Measurements from ENCODE around the gene PSORS1C1. TPM values are rescaled to one million over a fixed set of nuclear protein-coding genes. Genes with fewer than 3 reads are reported as not detected.

The PSORS1C1 gene
- total and polyA plus RNA-seq, 4 experiments from 2014 or later = 0.60 TPM; not detected in 3

- CTCF ChIA-PET (ENCODE audit: partially characterized antibody) = interaction anchor here (0.6 to 6.1 kb wide), 10 partner anchors 8 to 364 kb away, joined by 3 to 40 read pairs (median 9); partner anchors contain the start of genes C6orf15 and PSORS1C1
- peak overlapping the region in 1 of 2 donors; percentile 25 for H3K4me3 ChIP-seq (ENCODE audit: low read length in 2 of 2)
- Mint-ChIP-seq H3K4me3 (peak overlapping the region; percentile 58 to 91 (median 76)), H3K4me1 (peaks cover 38 to 58% (median 52%) of the 10 kb centered on the region in 4 donors), H3K36me3 (no peaks in the 10 kb centered on the region), H3K9me3 (no peaks in the 10 kb centered on the region), H3K27ac (peak overlapping the region; percentile 82 to 93 (median 90)), H3K27me3 (no peaks in the 10 kb centered on the region)
- DNase-seq = peak; percentile 43 to 66 (median 57)
- POLR2A ChIA-PET (ENCODE audit: partially characterized antibody) = interaction anchor here (1.0 to 2.9 kb wide), 8 partner anchors 9 to 447 kb away, joined by 3 to 21 read pairs (median 8); partner anchors contain the start of genes DDX39B, PSORS1C1 and VARS2
- intact Hi-C loops (cut with micrococcal nuclease) = loop anchor here (1.0 kb wide), 1 partner anchor 34 kb away; no protein-coding TSS in a partner anchor
- no peaks in the 10 kb centered on the region for H3K9me3 ChIP-seq (ENCODE audit: control insufficient read depth in 1 of 2, low read length in 2 of 2)
- H3K27ac ChIP-seq (ENCODE audit: low read depth, low read length) = peak overlapping the region; percentile 40
- H3K4me1 ChIP-seq (ENCODE audit: insufficient read depth, low read length) = peaks cover 61% of the 10 kb centered on the region
- H3K27me3 ChIP-seq (ENCODE audit: insufficient read depth, low read length) = no peaks in the 10 kb centered on the region
- H3K36me3 ChIP-seq (ENCODE audit: insufficient read depth, low read length) = no peaks in the 10 kb centered on the region
Observed at GRCh38 chr6:31094389-31094881, 20.2 kb upstream of the PSORS1C1 start.

- ChIA-PET POLR2A (ENCODE audit: partially characterized antibody) (interaction anchor here (1.5 kb wide), 1 partner anchor 62 kb away, joined by 3 read pairs; the partner anchor contains the start of genes CCHCR1 and TCF19), CTCF (ENCODE audit: partially characterized antibody) (interaction anchor here (0.7 to 6.1 kb wide), 6 partner anchors 9 to 118 kb away, joined by 3 to 40 read pairs (median 16); partner anchors contain the start of genes C6orf15 and PSORS1C1)
- DNase-seq = no peak
- no peaks in the 10 kb centered on the region for H3K36me3 ChIP-seq (ENCODE audit: insufficient read depth, low read length)
- no peak overlapping the region for H3K27ac ChIP-seq (ENCODE audit: low read depth, low read length)
- H3K9me3 ChIP-seq (ENCODE audit: control insufficient read depth in 1 of 2, low read length in 2 of 2) = no peaks in the 10 kb centered on the region
- Mint-ChIP-seq H3K27ac (peak overlapping the region in 3 of 7 donors; percentile 57 to 91 (median 62)), H3K27me3 (no peaks in the 10 kb centered on the region), H3K9me3 (no peaks in the 10 kb centered on the region), H3K36me3 (no peaks in the 10 kb centered on the region), H3K4me3 (peak overlapping the region in 2 of 8 donors; percentile 38 to 43), H3K4me1 (peaks cover 36 to 56% (median 50%) of the 10 kb centered on the region in 4 donors)
- no peak overlapping the region for H3K4me3 ChIP-seq (ENCODE audit: low read length in 2 of 2)
- H3K4me1 ChIP-seq (ENCODE audit: insufficient read depth, low read length) = peaks cover 58% of the 10 kb centered on the region
- H3K27me3 ChIP-seq (ENCODE audit: insufficient read depth, low read length) = no peaks in the 10 kb centered on the region
- intact Hi-C loops (cut with micrococcal nuclease) = no loop called here
Observed at GRCh38 chr6:31096215-31096614, 18.4 kb upstream of the PSORS1C1 start.

GRCh38 chr6:31096656-31097055 lies 17.9 kb upstream of the PSORS1C1 start:
- peaks cover 36 to 52% (median 46%) of the 10 kb centered on the region in 4 donors for H3K4me1 Mint-ChIP-seq

GRCh38 chr6:31098449-31098938 lies 16.1 kb upstream of the PSORS1C1 start:
- H3K4me1 ChIP-seq (ENCODE audit: insufficient read depth, low read length) = peaks cover 43% of the 10 kb centered on the region
- intact Hi-C loops (cut with micrococcal nuclease) = no loop called here
- Mint-ChIP-seq H3K4me1 (peaks cover 36 to 51% (median 40%) of the 10 kb centered on the region in 4 donors), H3K9me3 (no peaks in the 10 kb centered on the region), H3K4me3 (no peak overlapping the region), H3K27me3 (no peaks in the 10 kb centered on the region), H3K36me3 (no peaks in the 10 kb centered on the region), H3K27ac (no peak overlapping the region)
- ChIA-PET CTCF (ENCODE audit: partially characterized antibody) (interaction anchor here (0.6 to 6.1 kb wide), 2 partner anchors 32 to 505 kb away, joined by 3 to 29 read pairs; no protein-coding TSS in a partner anchor), POLR2A (ENCODE audit: partially characterized antibody) (no interaction called here)
- H3K4me3 ChIP-seq (ENCODE audit: low read length in 2 of 2) = no peak overlapping the region
- H3K27ac ChIP-seq (ENCODE audit: low read depth, low read length) = no peak overlapping the region
- H3K27me3 ChIP-seq (ENCODE audit: insufficient read depth, low read length) = no peaks in the 10 kb centered on the region
- H3K36me3 ChIP-seq (ENCODE audit: insufficient read depth, low read length) = no peaks in the 10 kb centered on the region
- no peak for DNase-seq
- no peaks in the 10 kb centered on the region for H3K9me3 ChIP-seq (ENCODE audit: control insufficient read depth in 1 of 2, low read length in 2 of 2)

More at GRCh38 chr6:31096656-31097055, 17.9 kb upstream of the PSORS1C1 start:
- H3K36me3 Mint-ChIP-seq = no peaks in the 10 kb centered on the region
- no peak overlapping the region for H3K4me3 ChIP-seq (ENCODE audit: low read length in 2 of 2)
- H3K9me3 Mint-ChIP-seq = no peaks in the 10 kb centered on the region
- H3K9me3 ChIP-seq (ENCODE audit: control insufficient read depth in 1 of 2, low read length in 2 of 2) = no peaks in the 10 kb centered on the region
- DNase-seq = no peak
- intact Hi-C loops (cut with micrococcal nuclease) = no loop called here
- H3K27ac ChIP-seq (ENCODE audit: low read depth, low read length) = no peak overlapping the region
- H3K27me3 ChIP-seq (ENCODE audit: insufficient read depth, low read length) = no peaks in the 10 kb centered on the region
- H3K4me3 Mint-ChIP-seq = peak overlapping the region in 3 of 8 donors; percentile 15 to 43 (median 32)
- H3K4me1 ChIP-seq (ENCODE audit: insufficient read depth, low read length) = peaks cover 53% of the 10 kb centered on the region
- H3K36me3 ChIP-seq (ENCODE audit: insufficient read depth, low read length) = no peaks in the 10 kb centered on the region
- ChIA-PET CTCF (ENCODE audit: partially characterized antibody) (interaction anchor here (1.3 to 6.1 kb wide), 5 partner anchors 9 to 34 kb away, joined by 4 to 40 read pairs (median 17); partner anchors contain the start of genes C6orf15 and PSORS1C1), POLR2A (ENCODE audit: partially characterized antibody) (interaction anchor here (1.5 to 1.6 kb wide), 2 partner anchors 15 to 61 kb away, joined by 3 read pairs; partner anchors contain the start of genes CCHCR1 and TCF19)
- peak overlapping the region in 1 of 7 donors; percentile 17 for H3K27ac Mint-ChIP-seq
- H3K27me3 Mint-ChIP-seq = no peaks in the 10 kb centered on the region

- Mint-ChIP-seq H3K27ac (no peak overlapping the region), H3K36me3 (no peaks in the 10 kb centered on the region), H3K4me3 (peak overlapping the region in 1 of 8 donors; percentile 41), H3K9me3 (no peaks in the 10 kb centered on the region), H3K27me3 (no peaks in the 10 kb centered on the region), H3K4me1 (peaks cover 0 to 9% (median 6%) of the 10 kb centered on the region in 4 donors)
- CTCF ChIA-PET (ENCODE audit: partially characterized antibody) = interaction anchor here (0.8 to 3.2 kb wide), 9 partner anchors 9 to 264 kb away, joined by 3 to 19 read pairs (median 6); partner anchors contain the start of gene PSORS1C1
- no peaks in the 10 kb centered on the region for H3K9me3 ChIP-seq (ENCODE audit: control insufficient read depth in 1 of 2, low read length in 2 of 2)
- POLR2A ChIA-PET (ENCODE audit: partially characterized antibody) = interaction anchor here (2.8 kb wide), 1 partner anchor 9 kb away, joined by 19 read pairs; no protein-coding TSS in a partner anchor
- H3K27ac ChIP-seq (ENCODE audit: low read depth, low read length) = no peak overlapping the region
- intact Hi-C loops (cut with micrococcal nuclease) = no loop called here
- no peaks in the 10 kb centered on the region for H3K36me3 ChIP-seq (ENCODE audit: insufficient read depth, low read length)
- no peaks in the 10 kb centered on the region for H3K4me1 ChIP-seq (ENCODE audit: insufficient read depth, low read length)
- no peaks in the 10 kb centered on the region for H3K27me3 ChIP-seq (ENCODE audit: insufficient read depth, low read length)
- no peak overlapping the region for H3K4me3 ChIP-seq (ENCODE audit: low read length in 2 of 2)
- no peak for DNase-seq
Observed at GRCh38 chr6:31103136-31103535, 11.5 kb upstream of the PSORS1C1 start.

GRCh38 chr6:31107052-31107451 lies 7.5 kb upstream of the PSORS1C1 start:
- CTCF ChIA-PET (ENCODE audit: partially characterized antibody) = no interaction called here
- Histone ChIP-seq H3K36me3 (ENCODE audit: insufficient read depth, low read length) (no peaks in the 10 kb centered on the region), H3K4me1 (ENCODE audit: insufficient read depth, low read length) (no peaks in the 10 kb centered on the region), H3K4me3 (ENCODE audit: low read length in 2 of 2) (no peak overlapping the region), H3K27ac (ENCODE audit: low read depth, low read length) (no peak overlapping the region), H3K9me3 (ENCODE audit: control insufficient read depth in 1 of 2, low read length in 2 of 2) (no peaks in the 10 kb centered on the region), H3K27me3 (ENCODE audit: insufficient read depth, low read length) (no peaks in the 10 kb centered on the region)
- Mint-ChIP-seq H3K4me1 (peaks cover 0 to 6% (median 5%) of the 10 kb centered on the region in 4 donors), H3K36me3 (no peaks in the 10 kb centered on the region), H3K27me3 (peaks cover 9 to 10% of the 10 kb centered on the region in 2 donors), H3K4me3 (no peak overlapping the region), H3K9me3 (peaks cover 0 to 2% (median 0%) of the 10 kb centered on the region in 8 donors), H3K27ac (no peak overlapping the region)
- POLR2A ChIA-PET (ENCODE audit: partially characterized antibody) = no interaction called here
- intact Hi-C loops (cut with micrococcal nuclease) = no loop called here
- DNase-seq = no peak
